SK-N-SH treated with all-trans-retinoic acid at 6 μM for 48 hours (cell line): ENCODE results near the gene GJB3.

Source experiments
- ARNTL ChIP-seq: fragments of 450-650 bp; formaldehyde crosslinking; IDR thresholded peaks from 2 replicates; pipeline ENCODE4 v1.5.0; 2020; ENCODE audit warnings: low read depth, mild to moderate bottlenecking, moderate library complexity, borderline replicate concordance
- PATZ1 ChIP-seq: fragments of 250-450 bp; sonication (Bioruptor Pico); IDR thresholded peaks from 2 replicates; pipeline ENCODE4 v1.8.0; 2020; ENCODE audit warnings: mild to moderate bottlenecking, moderate library complexity, borderline replicate concordance
- PPARA ChIP-seq: fragments of 250-450 bp; sonication (Bioruptor Pico); IDR thresholded peaks from 2 replicates; pipeline ENCODE4 v1.5.0; 2020; ENCODE audit warnings: mild to moderate bottlenecking, borderline replicate concordance
- RARB ChIP-seq: fragments of 250-450 bp; sonication (Bioruptor Pico); IDR thresholded peaks from 2 replicates; pipeline ENCODE4 v1.8.0; 2021; ENCODE audit warnings: mild to moderate bottlenecking, moderate library complexity
- SNAI2 ChIP-seq: fragments of 250-450 bp; sonication (Bioruptor Pico); IDR thresholded peaks from 2 replicates; pipeline ENCODE4 v1.5.0; 2020; ENCODE audit warnings: mild to moderate bottlenecking, moderate library complexity
- ZNF565 ChIP-seq: fragments of 450-650 bp; formaldehyde crosslinking; conservative IDR thresholded peaks from 2 replicates; pipeline ENCODE4 v1.5.0; 2020; ENCODE audit warnings: low read depth, mild to moderate bottlenecking, moderate library complexity
- ZNF8 ChIP-seq: fragments of 450-650 bp; formaldehyde crosslinking; IDR thresholded peaks from 2 replicates; pipeline ENCODE4 v1.5.0; 2020; ENCODE audit warnings: mild to moderate bottlenecking, moderate library complexity

GRCh38 chr1:34770891-34771504 is 10.0 kb upstream of the GJB3 start:
- TF ChIP-seq ZNF8 (CRISPR knock-in tag) = no peak
- no peak for TF ChIP-seq PATZ1 (CRISPR knock-in tag)
- no peak for TF ChIP-seq RARB (CRISPR knock-in tag)
- TF ChIP-seq ARNTL (CRISPR knock-in tag) = no peak
- no peak for TF ChIP-seq PPARA (CRISPR knock-in tag)
- TF ChIP-seq SNAI2 (CRISPR knock-in tag) = no peak
- TF ChIP-seq ZNF565 (CRISPR knock-in tag) = no peak
